Liver (tissue), 3 donors: Measurements from ENCODE around the gene COPS7A.

Source experiments
- ATF3 ChIP-seq: IDR thresholded peaks from 2 replicates; pipeline ENCODE4 v1.6.1; 2016; ENCODE audit warnings: antibody characterized with exemption
- CTCF ChIP-seq: fragments of 150-350 bp; IDR thresholded peaks from 2 replicates; pipeline ENCODE4 v1.5.1; 2017; ENCODE audit warnings: improper control_type of control experiment, low read depth, low read length; ENCODE audit not compliant: missing input control
- EGR1 ChIP-seq, 2 donors: IDR thresholded peaks; 2 replicates each; pipeline ENCODE4 v1.6.1; 2016 to 2018; ENCODE audit warnings: antibody characterized with exemption in 2 of 2, low read depth in 2 of 2
- FOXA1 ChIP-seq: IDR thresholded peaks from 2 replicates; pipeline ENCODE4 v1.6.1; 2016; ENCODE audit warnings: antibody characterized with exemption
- GABPA ChIP-seq, 2 donors: IDR thresholded peaks in 1 of 2; conservative IDR thresholded peaks in 1 of 2; 2 replicates each; pipeline ENCODE4 v1.6.1; 2016; ENCODE audit warnings: antibody characterized with exemption in 2 of 2, mild to moderate bottlenecking in 1 of 2, moderate library complexity in 1 of 2
- JUND ChIP-seq, 2 donors: IDR thresholded peaks; 2 replicates each; pipeline ENCODE4 v1.6.1; 2016; ENCODE audit warnings: antibody characterized with exemption in 2 of 2
- NR2F2 ChIP-seq: IDR thresholded peaks from 2 replicates; pipeline ENCODE4 v1.6.1; 2016; ENCODE audit warnings: antibody characterized with exemption
- RAD21 ChIP-seq, 2 donors: IDR thresholded peaks; 2 replicates each; pipeline ENCODE4 v1.6.1; 2016; ENCODE audit warnings: antibody characterized with exemption in 2 of 2, mild to moderate bottlenecking in 2 of 2
- SP1 ChIP-seq: IDR thresholded peaks from 2 replicates; pipeline ENCODE4 v1.6.1; 2018; ENCODE audit warnings: antibody characterized with exemption, mild to moderate bottlenecking
- TAF1 ChIP-seq: conservative IDR thresholded peaks from 2 replicates; pipeline ENCODE4 v1.6.1; 2016; ENCODE audit warnings: antibody characterized with exemption, mild to moderate bottlenecking
- YY1 ChIP-seq: IDR thresholded peaks from 2 replicates; pipeline ENCODE4 v1.6.1; 2016; ENCODE audit warnings: antibody characterized with exemption, mild to moderate bottlenecking
- TF ChIP-seq, protein P1 (sequence below): IDR thresholded peaks from 2 replicates; pipeline ENCODE4 v1.6.1; 2016; ENCODE audit warnings: antibody characterized with exemption
- TF ChIP-seq, protein P2 (sequence below): IDR thresholded peaks from 2 replicates; pipeline ENCODE4 v1.6.1; 2016; ENCODE audit warnings: antibody characterized with exemption, mild to moderate bottlenecking
- TF ChIP-seq, protein P3 (sequence below): IDR thresholded peaks from 2 replicates; pipeline ENCODE4 v1.6.1; 2016; ENCODE audit warnings: antibody characterized with exemption
- donor health status: healthy.
- donor health status: healthy.

DNA sequence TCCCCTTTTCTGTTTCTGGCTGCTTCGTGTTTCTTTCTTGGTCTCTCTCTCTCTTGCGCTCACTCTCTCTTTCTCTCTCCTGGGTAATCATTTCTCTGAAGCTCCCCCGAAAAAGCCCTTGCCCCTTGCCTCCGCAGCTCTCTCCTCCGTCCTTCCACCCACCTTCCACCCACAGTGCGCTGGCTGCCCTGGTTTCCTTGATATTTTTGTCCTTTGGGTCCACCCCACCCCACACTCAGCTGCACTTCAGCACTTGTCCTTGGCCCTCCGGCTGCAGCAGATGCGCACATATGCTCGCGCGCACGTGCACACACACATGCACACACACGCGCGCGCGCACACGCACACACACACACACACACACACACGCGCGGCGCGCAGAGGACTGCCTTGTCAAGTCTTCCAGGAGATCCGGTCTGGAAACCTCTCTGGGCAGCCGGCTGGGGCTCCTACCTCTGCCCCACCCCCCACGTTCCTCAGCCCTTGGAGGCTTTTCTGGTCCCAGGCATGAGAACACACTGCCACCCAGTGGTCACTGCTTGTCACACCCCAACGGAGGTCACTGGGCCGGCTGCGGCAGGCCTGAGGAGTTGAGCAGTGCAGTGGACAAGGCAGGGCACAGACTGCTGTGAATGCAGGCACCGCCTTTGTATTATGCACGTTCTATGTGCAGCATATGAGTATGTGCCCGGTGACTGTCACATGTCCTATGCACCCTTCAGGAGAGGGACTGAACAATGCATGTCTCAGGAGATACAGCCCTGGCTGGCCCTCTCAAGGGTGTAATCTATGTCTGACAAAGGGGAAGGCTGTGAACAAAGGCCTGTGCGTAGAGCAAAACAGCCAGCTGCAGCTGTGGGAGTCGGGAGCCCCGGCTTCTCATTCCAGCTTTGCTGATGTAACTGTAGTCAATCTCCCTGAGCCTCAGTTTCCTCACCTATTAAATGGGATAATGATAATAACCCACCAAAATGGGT is 55.0 kb downstream of the COPS7A start:
- no peak for TF ChIP-seq TAF1
- peak; percentile 97 for TF ChIP-seq CTCF
- TF ChIP-seq NR2F2, result peak; percentile 47
- TF ChIP-seq, protein P1, sequence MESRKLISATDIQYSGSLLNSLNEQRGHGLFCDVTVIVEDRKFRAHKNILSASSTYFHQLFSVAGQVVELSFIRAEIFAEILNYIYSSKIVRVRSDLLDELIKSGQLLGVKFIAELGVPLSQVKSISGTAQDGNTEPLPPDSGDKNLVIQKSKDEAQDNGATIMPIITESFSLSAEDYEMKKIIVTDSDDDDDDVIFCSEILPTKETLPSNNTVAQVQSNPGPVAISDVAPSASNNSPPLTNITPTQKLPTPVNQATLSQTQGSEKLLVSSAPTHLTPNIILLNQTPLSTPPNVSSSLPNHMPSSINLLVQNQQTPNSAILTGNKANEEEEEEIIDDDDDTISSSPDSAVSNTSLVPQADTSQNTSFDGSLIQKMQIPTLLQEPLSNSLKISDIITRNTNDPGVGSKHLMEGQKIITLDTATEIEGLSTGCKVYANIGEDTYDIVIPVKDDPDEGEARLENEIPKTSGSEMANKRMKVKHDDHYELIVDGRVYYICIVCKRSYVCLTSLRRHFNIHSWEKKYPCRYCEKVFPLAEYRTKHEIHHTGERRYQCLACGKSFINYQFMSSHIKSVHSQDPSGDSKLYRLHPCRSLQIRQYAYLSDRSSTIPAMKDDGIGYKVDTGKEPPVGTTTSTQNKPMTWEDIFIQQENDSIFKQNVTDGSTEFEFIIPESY, result no peak
- peak; percentile 99 to 100 for TF ChIP-seq RAD21 (IDR thresholded peaks at IDR 0.05)
- TF ChIP-seq, protein P2, sequence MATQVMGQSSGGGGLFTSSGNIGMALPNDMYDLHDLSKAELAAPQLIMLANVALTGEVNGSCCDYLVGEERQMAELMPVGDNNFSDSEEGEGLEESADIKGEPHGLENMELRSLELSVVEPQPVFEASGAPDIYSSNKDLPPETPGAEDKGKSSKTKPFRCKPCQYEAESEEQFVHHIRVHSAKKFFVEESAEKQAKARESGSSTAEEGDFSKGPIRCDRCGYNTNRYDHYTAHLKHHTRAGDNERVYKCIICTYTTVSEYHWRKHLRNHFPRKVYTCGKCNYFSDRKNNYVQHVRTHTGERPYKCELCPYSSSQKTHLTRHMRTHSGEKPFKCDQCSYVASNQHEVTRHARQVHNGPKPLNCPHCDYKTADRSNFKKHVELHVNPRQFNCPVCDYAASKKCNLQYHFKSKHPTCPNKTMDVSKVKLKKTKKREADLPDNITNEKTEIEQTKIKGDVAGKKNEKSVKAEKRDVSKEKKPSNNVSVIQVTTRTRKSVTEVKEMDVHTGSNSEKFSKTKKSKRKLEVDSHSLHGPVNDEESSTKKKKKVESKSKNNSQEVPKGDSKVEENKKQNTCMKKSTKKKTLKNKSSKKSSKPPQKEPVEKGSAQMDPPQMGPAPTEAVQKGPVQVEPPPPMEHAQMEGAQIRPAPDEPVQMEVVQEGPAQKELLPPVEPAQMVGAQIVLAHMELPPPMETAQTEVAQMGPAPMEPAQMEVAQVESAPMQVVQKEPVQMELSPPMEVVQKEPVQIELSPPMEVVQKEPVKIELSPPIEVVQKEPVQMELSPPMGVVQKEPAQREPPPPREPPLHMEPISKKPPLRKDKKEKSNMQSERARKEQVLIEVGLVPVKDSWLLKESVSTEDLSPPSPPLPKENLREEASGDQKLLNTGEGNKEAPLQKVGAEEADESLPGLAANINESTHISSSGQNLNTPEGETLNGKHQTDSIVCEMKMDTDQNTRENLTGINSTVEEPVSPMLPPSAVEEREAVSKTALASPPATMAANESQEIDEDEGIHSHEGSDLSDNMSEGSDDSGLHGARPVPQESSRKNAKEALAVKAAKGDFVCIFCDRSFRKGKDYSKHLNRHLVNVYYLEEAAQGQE, result peak; percentile 57
- TF ChIP-seq, protein P3, sequence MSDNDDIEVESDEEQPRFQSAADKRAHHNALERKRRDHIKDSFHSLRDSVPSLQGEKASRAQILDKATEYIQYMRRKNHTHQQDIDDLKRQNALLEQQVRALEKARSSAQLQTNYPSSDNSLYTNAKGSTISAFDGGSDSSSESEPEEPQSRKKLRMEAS, result peak; percentile 66
- no peak for TF ChIP-seq EGR1 (IDR thresholded peaks at IDR 0.05; ENCODE audit: low read depth in 2 of 2)
- TF ChIP-seq YY1, result peak; percentile 68
- TF ChIP-seq SP1, result peak; percentile 64
- peak; percentile 22 for TF ChIP-seq ATF3
- TF ChIP-seq JUND (IDR thresholded peaks at IDR 0.05), result no peak
- TF ChIP-seq FOXA1, result peak; percentile 42
- TF ChIP-seq GABPA (IDR thresholded peaks at IDR 0.05 in 1 of 2, conservative IDR thresholded peaks at IDR 0.05 in 1 of 2), result peak in 1 of 2 donors; percentile 53
